Urothelium cell line (cell line): Measurements from ENCODE around the gene GRIA4.
"Not testable (repeated sequence)": the region's sequence is repeated elsewhere in the genome, so short reads cannot be mapped to it uniquely, and the experiment has no call there.

Source experiments
- DNase-seq: peaks from one replicate; pipeline ENCODE4 v3.0.0; 2011; ENCODE audit warnings: low spot score, mixed read lengths
- FAIRE-seq: peaks from 2 replicates; lab custom pipeline; 2011; peaks lifted over from hg19 to GRCh38; lab: Jason Lieb, UNC

GRIA4 gene

DNA sequence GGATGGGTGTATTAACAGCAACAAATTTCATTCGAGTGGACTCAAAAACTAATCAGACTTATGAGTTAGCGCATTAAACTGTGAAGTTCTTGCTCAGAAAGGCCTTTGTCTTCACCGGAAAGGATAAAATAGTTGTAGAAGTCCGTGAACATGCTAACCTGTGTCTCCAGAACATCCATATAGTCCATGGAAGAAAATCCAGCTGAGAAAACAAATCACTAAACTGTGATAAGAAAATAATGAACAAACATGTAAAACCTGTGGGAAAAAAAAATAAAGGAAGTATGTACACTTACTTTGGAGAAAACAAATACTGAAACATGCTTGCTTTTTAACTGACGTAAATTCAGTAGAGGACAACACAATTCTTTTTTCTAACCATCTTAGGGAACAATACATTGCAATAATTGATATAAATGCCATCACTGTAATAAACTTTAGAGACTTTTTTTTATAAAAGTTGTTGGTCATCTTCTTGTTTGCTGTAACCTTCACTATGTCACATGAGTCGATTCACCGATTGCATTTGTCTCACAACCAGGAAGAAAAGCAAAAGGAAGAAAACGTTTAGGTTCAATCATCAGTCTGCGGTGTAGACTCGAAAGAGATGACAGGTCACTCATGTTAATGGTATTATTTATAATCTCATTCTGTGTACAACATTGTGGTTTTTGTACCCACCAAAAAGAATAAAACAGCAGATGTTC is 370.3 kb downstream of the GRIA4 start:
- no peak for DNase-seq
- no peak for FAIRE-seq

DNA sequence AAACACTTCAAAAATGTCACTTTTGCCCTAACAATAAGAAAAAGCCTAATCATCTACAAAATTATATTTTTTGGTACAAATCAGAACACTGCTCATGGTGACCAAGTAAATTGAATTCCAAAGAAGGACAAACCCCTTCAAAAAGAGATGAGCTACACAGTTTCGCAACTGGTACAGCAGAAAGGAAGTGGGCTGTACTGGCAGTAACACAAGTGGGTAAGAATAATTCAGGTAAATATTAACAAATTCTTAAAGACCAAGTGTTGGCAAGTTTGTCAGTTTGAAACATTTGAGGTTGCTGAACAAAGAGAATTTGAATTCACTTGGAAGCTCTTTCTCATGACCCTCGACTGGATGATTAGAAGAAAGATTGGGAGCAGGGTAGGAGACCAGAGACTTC is 376.7 kb downstream of the GRIA4 start:
- DNase-seq = no peak

DNA sequence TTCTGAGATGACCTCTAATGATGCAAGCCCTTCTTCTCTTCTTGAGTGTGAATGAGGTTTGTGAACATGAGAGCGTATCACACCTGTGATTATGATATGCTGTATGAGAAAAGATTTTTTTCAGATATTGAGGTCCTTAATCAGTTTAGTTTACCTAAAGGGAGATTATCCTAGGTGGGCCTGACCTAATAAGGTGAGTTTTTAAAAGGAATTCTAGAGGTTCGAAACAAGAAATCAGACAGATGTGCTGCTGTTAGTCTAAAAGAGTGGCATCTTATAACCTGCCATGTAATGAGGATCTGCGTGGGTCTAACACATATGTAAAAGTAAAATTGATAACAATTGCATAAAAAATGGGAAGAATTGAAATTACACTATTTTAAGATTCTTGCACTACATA is 378.3 kb downstream of the GRIA4 start:
- FAIRE-seq (no peak), DNase-seq (no peak)

More for the DNA sequence above, 376.7 kb downstream of the GRIA4 start:
- no peak for FAIRE-seq

- DNase-seq (no peak), FAIRE-seq (no peak)
Measured at GRCh38 chr11:105989124-105989523, 379.3 kb downstream of the GRIA4 start.

- DNase-seq (no peak), FAIRE-seq (no peak)
Measured at GRCh38 chr11:105991888-105992287, 382.0 kb downstream of the GRIA4 start.

DNA sequence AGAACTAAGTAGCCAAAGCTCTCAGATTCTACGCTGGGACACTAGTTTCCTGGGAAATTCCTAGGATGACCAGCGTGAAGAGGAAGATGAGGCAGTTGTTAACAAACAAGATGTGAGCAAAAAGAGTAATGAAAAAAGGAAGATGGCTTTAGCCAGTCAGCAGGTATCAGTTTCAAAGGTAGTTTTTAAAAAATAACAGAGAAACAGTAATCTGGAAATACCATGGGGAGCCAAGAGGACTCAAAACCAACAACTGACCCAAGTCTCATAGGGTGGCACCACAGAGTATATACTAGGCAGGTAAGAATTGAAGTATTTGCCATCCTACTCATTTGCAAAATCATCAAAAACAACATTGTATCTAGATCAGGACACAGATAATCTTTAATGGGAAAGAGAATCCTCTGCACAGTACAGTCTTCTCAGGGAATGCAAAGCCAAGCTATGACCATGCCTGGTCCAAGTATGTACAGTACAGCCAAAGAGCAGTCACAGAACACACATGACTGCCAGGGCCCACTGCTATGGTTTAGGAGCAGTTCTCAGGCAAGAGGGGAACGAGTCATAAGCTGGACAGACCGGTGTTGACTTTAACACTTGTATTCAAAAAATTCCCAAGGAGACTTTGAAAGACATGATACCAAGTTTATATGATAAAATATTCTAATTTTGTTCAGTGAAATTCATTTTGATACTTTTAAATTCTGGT is 391.6 kb downstream of the GRIA4 start:
- peak; percentile 13 for FAIRE-seq
- no peak for DNase-seq

DNA sequence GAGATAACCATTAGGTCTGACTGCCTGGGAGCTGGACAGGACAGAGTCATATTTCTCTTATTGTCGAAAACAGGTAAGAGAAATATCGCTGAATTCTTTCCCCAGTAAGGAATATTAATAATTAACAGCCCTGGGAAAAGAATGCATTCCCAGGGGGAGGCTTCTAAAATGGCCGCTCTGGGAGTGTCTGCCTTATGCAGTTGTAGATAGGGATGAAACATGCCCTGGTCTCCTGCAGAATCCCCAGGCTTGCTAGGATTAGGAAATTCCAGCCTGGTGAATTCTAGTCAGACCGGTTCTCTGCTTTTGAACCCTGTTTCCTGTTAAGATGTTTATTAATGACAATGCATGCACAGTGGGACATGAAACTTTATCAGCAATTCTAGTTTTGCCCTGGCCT is 393.2 kb downstream of the GRIA4 start:
- not testable (repeated sequence) for DNase-seq, FAIRE-seq

DNA sequence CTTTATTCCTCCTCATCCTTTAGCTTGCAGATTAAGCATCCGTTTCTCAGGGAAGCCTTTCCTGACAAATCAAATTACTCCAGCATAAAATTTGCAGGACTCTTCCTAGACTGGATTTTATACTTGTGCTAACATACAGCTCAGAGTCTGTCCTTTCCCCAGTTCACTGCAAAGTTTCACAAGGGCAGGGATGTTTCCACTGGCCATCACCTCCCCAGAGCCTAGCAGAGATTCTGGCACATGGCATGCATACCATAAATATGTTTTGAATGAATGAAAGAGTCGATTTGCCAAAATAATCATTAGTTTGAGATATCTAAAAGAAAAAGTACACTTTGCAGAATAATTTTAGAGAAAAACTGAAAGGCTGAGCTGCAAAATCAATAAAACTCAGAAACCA is 401.6 kb downstream of the GRIA4 start:
- no peak for FAIRE-seq
- no peak for DNase-seq

DNA sequence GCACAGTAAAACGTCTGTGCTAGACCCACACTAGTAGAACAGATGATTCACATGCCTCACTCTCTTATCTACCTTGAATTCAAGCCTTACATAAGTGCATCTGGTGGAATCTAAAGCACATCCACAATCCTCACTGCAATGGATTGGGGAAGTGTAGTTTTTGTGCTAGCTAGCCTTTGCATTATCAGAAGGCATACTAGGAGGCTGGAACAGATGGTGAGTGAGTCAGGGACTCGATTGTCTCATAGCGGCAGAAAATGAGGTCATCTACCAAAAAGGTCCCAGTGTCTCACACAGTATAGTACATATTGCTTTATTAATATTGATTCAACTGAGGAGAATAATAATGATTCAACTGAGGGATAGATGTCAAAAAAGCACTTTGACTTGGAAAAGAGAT is 402.9 kb downstream of the GRIA4 start:
- DNase-seq = peak; percentile 14
- no peak for FAIRE-seq

GRCh38 chr11:106014035-106014434 is 404.2 kb downstream of the GRIA4 start:
- no peak for FAIRE-seq
- no peak for DNase-seq

GRCh38 chr11:106014620-106015019 is 404.7 kb downstream of the GRIA4 start:
- no peak for FAIRE-seq
- DNase-seq = no peak

GRCh38 chr11:106015066-106015465 is 405.2 kb downstream of the GRIA4 start:
- DNase-seq = no peak
- no peak for FAIRE-seq

GRCh38 chr11:106017093-106017492 is 407.2 kb downstream of the GRIA4 start:
- no peak for DNase-seq
- FAIRE-seq = no peak

GRCh38 chr11:106021181-106021966 is 411.5 kb downstream of the GRIA4 start:
- DNase-seq (no peak), FAIRE-seq (no peak)

DNA sequence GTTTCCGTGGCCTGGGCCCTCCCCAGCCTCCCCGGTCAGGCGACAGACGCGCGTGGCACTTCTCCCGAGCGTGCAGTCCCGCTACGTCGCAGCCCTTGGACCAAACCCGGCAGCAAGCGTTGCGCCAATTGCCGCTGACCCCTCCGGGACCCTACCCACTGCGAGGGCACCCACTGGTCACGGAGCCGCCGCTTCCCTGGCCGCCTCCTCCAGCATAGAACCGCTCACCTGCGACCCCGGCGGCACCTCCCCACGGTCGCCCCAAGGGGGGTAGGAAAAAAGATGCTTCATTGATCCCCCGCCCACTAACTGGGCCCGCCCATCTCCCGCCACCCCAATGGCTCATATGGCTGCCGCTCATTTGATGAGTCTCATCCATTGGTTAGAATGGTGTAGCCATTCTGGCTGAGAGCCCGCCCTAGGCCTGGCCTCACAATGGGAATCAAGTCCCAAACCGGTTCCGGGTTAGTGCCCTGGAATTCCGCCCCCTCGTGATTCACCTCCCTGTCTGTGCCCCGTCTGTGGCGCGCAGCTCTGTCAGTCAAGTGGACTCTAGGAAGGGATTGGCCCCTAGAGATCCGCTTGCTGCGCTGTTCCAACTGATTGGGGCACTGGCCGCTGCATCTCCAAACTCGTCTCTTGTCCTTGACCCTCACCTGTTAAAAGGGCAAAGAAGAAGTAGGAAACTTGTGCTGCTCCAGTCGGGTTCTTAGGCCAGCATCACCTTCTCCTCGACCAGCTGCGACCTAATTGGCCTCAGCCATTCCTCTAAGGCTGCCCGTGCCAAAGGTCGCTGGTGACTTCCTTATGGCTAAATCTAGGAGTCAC is 412.3 kb downstream of the GRIA4 start, which contains the start of gene MSANTD4:
MSANTD4 (minus strand) TSS at position 274 of the 828 bp plus-strand sequence. CDS start 11,323 bp downstream, outside the sequence.
- FAIRE-seq = peak; percentile 90

DNA sequence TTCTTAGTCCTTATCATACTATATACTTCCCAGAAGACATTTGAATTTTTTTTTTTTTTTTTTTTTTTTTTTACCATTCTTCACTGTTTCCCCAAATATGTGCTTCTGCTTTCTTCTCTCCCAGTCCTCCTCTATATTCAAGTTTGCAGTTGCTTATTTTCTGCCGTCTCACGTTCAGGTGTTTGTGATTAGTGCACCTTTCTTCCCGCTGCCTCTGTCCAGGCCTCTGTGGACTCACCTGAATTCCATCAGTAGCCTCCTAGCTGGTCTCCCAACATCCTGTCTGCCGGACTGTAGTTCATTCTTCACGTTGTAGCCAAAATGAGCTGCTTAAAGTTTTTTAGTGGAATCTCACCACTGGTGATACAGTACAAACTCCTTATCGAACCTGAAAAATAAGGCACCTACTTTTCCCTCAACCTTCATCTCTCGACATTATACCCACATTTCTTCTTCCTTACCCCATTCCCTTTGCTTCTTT is 413.0 kb downstream of the GRIA4 start:
- DNase-seq (no peak), FAIRE-seq (no peak)

More for the DNA sequence above, 412.3 kb downstream of the GRIA4 start, which contains the start of gene MSANTD4:
- peak; percentile 97 for DNase-seq

- no peak for FAIRE-seq
- DNase-seq = no peak
Measured at GRCh38 chr11:106030609-106031008, 420.7 kb downstream of the GRIA4 start.

DNA sequence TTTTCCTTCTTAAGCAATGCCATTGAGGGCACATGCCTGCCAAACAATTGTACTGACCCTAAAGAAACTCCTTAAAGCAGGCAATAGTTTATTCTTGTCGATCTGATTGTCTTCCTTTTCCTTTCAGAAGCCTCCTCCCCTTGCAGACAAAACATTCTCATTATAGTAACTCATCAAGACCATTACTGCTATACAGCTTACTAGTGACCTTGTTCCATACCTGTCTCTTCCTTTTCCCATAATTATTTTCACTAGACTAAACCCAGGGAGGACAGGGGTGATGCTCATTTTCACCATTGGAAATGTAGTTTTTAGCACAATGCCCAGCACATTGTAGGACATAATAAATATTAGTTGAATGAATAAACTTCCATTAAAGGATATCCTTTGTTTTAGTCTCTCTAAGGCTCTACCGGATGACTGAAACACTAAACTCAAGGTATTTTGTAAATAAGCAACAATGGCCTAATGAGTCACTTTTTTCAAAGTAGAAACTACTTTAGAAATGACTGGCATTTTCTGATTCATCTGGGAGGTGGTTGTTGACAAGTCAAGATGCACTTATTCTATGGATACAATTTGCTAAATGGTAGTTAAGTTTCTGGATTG is 421.4 kb downstream of the GRIA4 start:
- FAIRE-seq (peak; percentile 13), DNase-seq (no peak)
